ENCODE measurements around the gene SOD1.

Gene SOD1

DNA sequence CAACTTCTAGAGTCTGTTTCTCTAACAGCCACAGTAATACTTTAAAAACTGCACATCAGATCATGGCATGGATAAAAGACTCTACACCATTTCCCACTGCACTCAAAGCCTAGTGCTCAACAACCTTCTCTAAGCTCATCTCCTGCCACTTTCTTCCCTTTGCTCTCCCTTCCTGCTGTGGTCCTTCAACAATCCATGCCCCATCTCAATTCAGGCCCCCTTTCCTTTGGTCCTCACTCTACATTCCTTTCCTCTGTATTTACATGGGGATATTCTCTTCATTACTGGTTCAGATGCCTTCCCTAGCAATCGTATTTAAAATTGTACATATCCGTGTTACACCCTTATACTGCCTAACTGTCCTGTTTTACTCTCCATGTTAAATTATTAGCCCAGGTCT is 19.0 kb downstream of the SOD1 start:
- H2AK5ac ChIP-seq (ENCODE audit: low read length), result no peak overlapping the region
- H3K9me3 ChIP-seq (ENCODE audit: insufficient read depth, low read depth, low read length), result no peaks in the 10 kb centered on the region
- no peaks in the 10 kb centered on the region for H3K79me1 ChIP-seq (ENCODE audit: low read length)
- H3K4me2 ChIP-seq (ENCODE audit: low read length), result no peak overlapping the region
- no peak overlapping the region for H2BK120ac ChIP-seq (ENCODE audit: insufficient read depth, low read length, poor library complexity)
- H2BK5ac ChIP-seq (ENCODE audit: low read depth, low read length, poor library complexity), result no peak overlapping the region
- H3K36me3 ChIP-seq (ENCODE audit: control insufficient read depth in 1 of 2, insufficient read depth in 2 of 2, low read length in 2 of 2), result peaks cover 0 to 6% of the 10 kb centered on the region in 2 experiments
- DNase-seq, result no peak
- no peak overlapping the region for H4K12ac ChIP-seq (ENCODE audit: low read depth, low read length)
- H3K4me3 ChIP-seq (ENCODE audit: low read depth, low read length), result no peak overlapping the region
- H2BK12ac ChIP-seq (ENCODE audit: low read length), result no peak overlapping the region
- H3K27me3 ChIP-seq (ENCODE audit: insufficient read depth, low read length), result no peaks in the 10 kb centered on the region
- H3K4me1 ChIP-seq (ENCODE audit: control insufficient read depth in 1 of 2, insufficient read depth in 2 of 2, low read length in 2 of 2), result no peaks in the 10 kb centered on the region
- WGBS (ENCODE audit: extremely low coverage, insufficient coverage, insufficient read length), result no CpG with 5 or more reads among the region's 2 CpGs
- H3K23ac ChIP-seq (ENCODE audit: low read length), result no peak overlapping the region
- H4K8ac ChIP-seq (ENCODE audit: low read depth, low read length), result no peak overlapping the region
- H4K91ac ChIP-seq (ENCODE audit: low read depth, low read length), result no peak overlapping the region
- no peaks in the 10 kb centered on the region for H3K79me2 ChIP-seq (ENCODE audit: control insufficient read depth, insufficient read depth, low read length, poor library complexity)
- no peak overlapping the region for H3K14ac ChIP-seq (ENCODE audit: low read length)
- no peak overlapping the region for H3K9ac ChIP-seq (ENCODE audit: low read length)
- no peak overlapping the region for H2AFZ ChIP-seq (ENCODE audit: insufficient read depth, low read length, poor library complexity)
- no peak overlapping the region for H3K27ac ChIP-seq (ENCODE audit: low read depth, low read length)
- H3K4ac ChIP-seq (ENCODE audit: low read depth, low read length), result no peak overlapping the region
- H3K18ac ChIP-seq (ENCODE audit: low read length), result no peak overlapping the region

GRCh38 chr21:31682620-31683019 is 23.1 kb downstream of the SOD1 start:
- Histone ChIP-seq H3K18ac (ENCODE audit: low read length) (no peak overlapping the region), H3K4me2 (ENCODE audit: low read length) (no peak overlapping the region), H3K23ac (ENCODE audit: low read length) (no peak overlapping the region), H4K91ac (ENCODE audit: low read depth, low read length) (no peak overlapping the region), H3K79me2 (ENCODE audit: control insufficient read depth, insufficient read depth, low read length, poor library complexity) (no peaks in the 10 kb centered on the region), H2BK12ac (ENCODE audit: low read length) (no peak overlapping the region), H3K9ac (ENCODE audit: low read length) (no peak overlapping the region), H3K79me1 (ENCODE audit: low read length) (no peaks in the 10 kb centered on the region), H3K27me3 (ENCODE audit: insufficient read depth, low read length) (no peaks in the 10 kb centered on the region), H3K4ac (ENCODE audit: low read depth, low read length) (no peak overlapping the region), H3K36me3 (ENCODE audit: control insufficient read depth in 1 of 2, insufficient read depth in 2 of 2, low read length in 2 of 2) (peaks cover 7 to 20% of the 10 kb centered on the region in 2 experiments), H2BK5ac (ENCODE audit: low read depth, low read length, poor library complexity) (no peak overlapping the region), H2BK120ac (ENCODE audit: insufficient read depth, low read length, poor library complexity) (no peak overlapping the region), H4K12ac (ENCODE audit: low read depth, low read length) (no peak overlapping the region), H3K27ac (ENCODE audit: low read depth, low read length) (no peak overlapping the region), H4K8ac (ENCODE audit: low read depth, low read length) (no peak overlapping the region), H3K14ac (ENCODE audit: low read length) (no peak overlapping the region), H2AK5ac (ENCODE audit: low read length) (no peak overlapping the region), H3K9me3 (ENCODE audit: insufficient read depth, low read depth, low read length) (no peaks in the 10 kb centered on the region), H3K4me1 (ENCODE audit: control insufficient read depth in 1 of 2, insufficient read depth in 2 of 2, low read length in 2 of 2) (no peaks in the 10 kb centered on the region), H2AFZ (ENCODE audit: insufficient read depth, low read length, poor library complexity) (no peak overlapping the region), H3K4me3 (ENCODE audit: low read depth, low read length) (no peak overlapping the region)
- DNase-seq, result no peak

GRCh38 chr21:31683029-31683428 is 23.5 kb downstream of the SOD1 start:
- peaks cover 10 to 23% of the 10 kb centered on the region in 2 experiments for H3K36me3 ChIP-seq (ENCODE audit: control insufficient read depth in 1 of 2, insufficient read depth in 2 of 2, low read length in 2 of 2)
- no peak overlapping the region for H2AFZ ChIP-seq (ENCODE audit: insufficient read depth, low read length, poor library complexity)
- no peak overlapping the region for H2BK5ac ChIP-seq (ENCODE audit: low read depth, low read length, poor library complexity)
- no peak overlapping the region for H3K4me3 ChIP-seq (ENCODE audit: low read depth, low read length)
- no peaks in the 10 kb centered on the region for H3K4me1 ChIP-seq (ENCODE audit: control insufficient read depth in 1 of 2, insufficient read depth in 2 of 2, low read length in 2 of 2)
- H3K23ac ChIP-seq (ENCODE audit: low read length), result no peak overlapping the region
- no peak overlapping the region for H3K9ac ChIP-seq (ENCODE audit: low read length)
- no peak overlapping the region for H4K91ac ChIP-seq (ENCODE audit: low read depth, low read length)
- H4K12ac ChIP-seq (ENCODE audit: low read depth, low read length), result no peak overlapping the region
- H3K4ac ChIP-seq (ENCODE audit: low read depth, low read length), result no peak overlapping the region
- H3K27ac ChIP-seq (ENCODE audit: low read depth, low read length), result no peak overlapping the region
- H3K4me2 ChIP-seq (ENCODE audit: low read length), result no peak overlapping the region
- no peak overlapping the region for H2BK12ac ChIP-seq (ENCODE audit: low read length)
- no peaks in the 10 kb centered on the region for H3K79me1 ChIP-seq (ENCODE audit: low read length)
- WGBS (ENCODE audit: extremely low coverage, insufficient coverage, insufficient read length), result no CpG with 5 or more reads among the region's 5 CpGs
- no peaks in the 10 kb centered on the region for H3K27me3 ChIP-seq (ENCODE audit: insufficient read depth, low read length)
- no peaks in the 10 kb centered on the region for H3K79me2 ChIP-seq (ENCODE audit: control insufficient read depth, insufficient read depth, low read length, poor library complexity)
- DNase-seq, result peak in 1 of 2 donors; percentile 14
- H2AK5ac ChIP-seq (ENCODE audit: low read length), result no peak overlapping the region
- H3K9me3 ChIP-seq (ENCODE audit: insufficient read depth, low read depth, low read length), result no peaks in the 10 kb centered on the region
- no peak overlapping the region for H2BK120ac ChIP-seq (ENCODE audit: insufficient read depth, low read length, poor library complexity)
- no peak overlapping the region for H4K8ac ChIP-seq (ENCODE audit: low read depth, low read length)
- H3K14ac ChIP-seq (ENCODE audit: low read length), result no peak overlapping the region
- no peak overlapping the region for H3K18ac ChIP-seq (ENCODE audit: low read length)

DNA sequence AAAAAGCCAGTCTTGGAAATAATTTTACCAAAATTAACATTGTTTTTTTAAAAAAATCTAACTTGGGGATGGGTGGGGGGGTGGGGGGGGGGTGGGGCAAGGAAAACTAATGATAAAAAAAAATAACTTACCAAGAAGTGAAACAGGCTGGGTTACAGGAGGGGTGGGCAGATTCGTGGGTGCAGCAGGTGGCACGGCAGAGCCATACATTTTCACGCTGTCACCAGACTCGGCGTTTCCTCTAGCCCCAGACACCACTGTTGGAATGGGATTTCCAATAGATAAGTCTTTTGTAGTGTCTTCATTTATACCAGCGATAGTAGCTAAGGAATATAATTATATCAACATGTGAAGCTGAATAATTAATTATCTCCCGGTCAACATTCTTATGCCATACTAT is 25.4 kb downstream of the SOD1 start:
- H2AFZ ChIP-seq (ENCODE audit: insufficient read depth, low read length, poor library complexity), result no peak overlapping the region
- WGBS (ENCODE audit: extremely low coverage, insufficient coverage, insufficient read length), result no CpG with 5 or more reads among the region's 7 CpGs
- no peaks in the 10 kb centered on the region for H3K79me1 ChIP-seq (ENCODE audit: low read length)
- no peaks in the 10 kb centered on the region for H3K4me1 ChIP-seq (ENCODE audit: control insufficient read depth in 1 of 2, insufficient read depth in 2 of 2, low read length in 2 of 2)
- DNase-seq, result no peak
- H4K91ac ChIP-seq (ENCODE audit: low read depth, low read length), result no peak overlapping the region
- H3K14ac ChIP-seq (ENCODE audit: low read length), result no peak overlapping the region
- H3K4me2 ChIP-seq (ENCODE audit: low read length), result no peak overlapping the region
- no peaks in the 10 kb centered on the region for H3K9me3 ChIP-seq (ENCODE audit: insufficient read depth, low read depth, low read length)
- no peak overlapping the region for H4K12ac ChIP-seq (ENCODE audit: low read depth, low read length)
- H3K4me3 ChIP-seq (ENCODE audit: low read depth, low read length), result no peak overlapping the region
- H3K27me3 ChIP-seq (ENCODE audit: insufficient read depth, low read length), result no peaks in the 10 kb centered on the region
- H3K27ac ChIP-seq (ENCODE audit: low read depth, low read length), result no peak overlapping the region
- H3K4ac ChIP-seq (ENCODE audit: low read depth, low read length), result no peak overlapping the region
- no peak overlapping the region for H2BK120ac ChIP-seq (ENCODE audit: insufficient read depth, low read length, poor library complexity)
- no peak overlapping the region for H3K23ac ChIP-seq (ENCODE audit: low read length)
- H2BK5ac ChIP-seq (ENCODE audit: low read depth, low read length, poor library complexity), result no peak overlapping the region
- no peak overlapping the region for H2AK5ac ChIP-seq (ENCODE audit: low read length)
- H4K8ac ChIP-seq (ENCODE audit: low read depth, low read length), result no peak overlapping the region
- no peak overlapping the region for H3K18ac ChIP-seq (ENCODE audit: low read length)
- no peak overlapping the region for H3K9ac ChIP-seq (ENCODE audit: low read length)
- H3K36me3 ChIP-seq (ENCODE audit: control insufficient read depth in 1 of 2, insufficient read depth in 2 of 2, low read length in 2 of 2), result peaks cover 15 to 33% of the 10 kb centered on the region in 2 experiments
- H2BK12ac ChIP-seq (ENCODE audit: low read length), result no peak overlapping the region
- H3K79me2 ChIP-seq (ENCODE audit: control insufficient read depth, insufficient read depth, low read length, poor library complexity), result no peaks in the 10 kb centered on the region
